ENCODE data around the gene DDX18. TPM values are rescaled to one million over a fixed set of nuclear protein-coding genes. Genes with fewer than 3 reads are reported as not detected.

The DDX18 gene
- total RNA-seq, 2 donors from 2014 or later, result 23.2 to 24.5 TPM

DNA sequence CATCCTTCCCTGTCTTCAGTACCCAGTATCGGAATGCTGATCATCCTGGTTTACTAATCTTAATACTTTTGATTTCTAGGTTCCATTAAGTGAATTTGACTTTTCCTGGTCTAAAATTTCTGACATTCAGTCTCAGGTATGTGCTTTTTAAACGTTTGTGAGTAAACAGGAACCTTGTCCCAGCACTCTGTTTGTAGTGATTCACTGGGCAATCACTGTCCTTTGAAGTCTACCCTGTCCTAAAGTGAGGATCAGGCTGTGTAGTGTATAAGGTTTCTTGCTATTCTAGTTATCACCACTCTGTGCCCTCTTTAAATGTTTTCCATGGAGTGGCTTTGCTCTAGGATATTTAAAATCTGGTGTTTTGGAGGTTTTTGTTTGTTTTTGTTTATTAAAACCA, 14.4 kb downstream of the DDX18 start:
- TF ChIP-seq, protein P1, sequence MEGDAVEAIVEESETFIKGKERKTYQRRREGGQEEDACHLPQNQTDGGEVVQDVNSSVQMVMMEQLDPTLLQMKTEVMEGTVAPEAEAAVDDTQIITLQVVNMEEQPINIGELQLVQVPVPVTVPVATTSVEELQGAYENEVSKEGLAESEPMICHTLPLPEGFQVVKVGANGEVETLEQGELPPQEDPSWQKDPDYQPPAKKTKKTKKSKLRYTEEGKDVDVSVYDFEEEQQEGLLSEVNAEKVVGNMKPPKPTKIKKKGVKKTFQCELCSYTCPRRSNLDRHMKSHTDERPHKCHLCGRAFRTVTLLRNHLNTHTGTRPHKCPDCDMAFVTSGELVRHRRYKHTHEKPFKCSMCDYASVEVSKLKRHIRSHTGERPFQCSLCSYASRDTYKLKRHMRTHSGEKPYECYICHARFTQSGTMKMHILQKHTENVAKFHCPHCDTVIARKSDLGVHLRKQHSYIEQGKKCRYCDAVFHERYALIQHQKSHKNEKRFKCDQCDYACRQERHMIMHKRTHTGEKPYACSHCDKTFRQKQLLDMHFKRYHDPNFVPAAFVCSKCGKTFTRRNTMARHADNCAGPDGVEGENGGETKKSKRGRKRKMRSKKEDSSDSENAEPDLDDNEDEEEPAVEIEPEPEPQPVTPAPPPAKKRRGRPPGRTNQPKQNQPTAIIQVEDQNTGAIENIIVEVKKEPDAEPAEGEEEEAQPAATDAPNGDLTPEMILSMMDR (IDR thresholded peaks at IDR 0.05), result no peak
- Histone ChIP-seq H3K4me3 (no peak overlapping the region), H3K36me3 (peaks cover 91% of the 10 kb centered on the region), H3K27me3 (no peaks in the 10 kb centered on the region), H3K4me1 (no peaks in the 10 kb centered on the region), H3K9me3 (no peaks in the 10 kb centered on the region), H3K27ac (no peak overlapping the region)
- DNase-seq (ENCODE audit: low spot score), result no peak

DNA sequence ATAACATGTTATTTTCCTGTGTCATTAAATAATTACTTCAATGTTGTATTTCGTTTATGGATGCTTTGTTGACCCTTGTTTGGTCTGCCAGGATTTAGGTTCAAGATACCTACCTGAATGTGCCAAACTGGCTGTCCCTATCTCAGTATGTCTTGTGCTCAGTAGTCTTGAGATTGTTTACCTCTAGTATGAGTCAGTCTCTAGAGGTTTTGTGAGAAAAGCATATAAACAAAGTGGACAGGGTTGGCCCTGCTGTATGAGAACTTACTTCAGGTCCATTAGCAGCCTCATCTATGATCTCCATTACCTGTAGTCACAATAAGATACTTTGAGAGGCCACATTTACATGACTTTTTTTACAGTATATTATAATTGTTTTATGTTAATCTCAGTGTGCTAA, 17.8 kb downstream of the DDX18 start:
- Histone ChIP-seq H3K27me3 (no peaks in the 10 kb centered on the region), H3K9me3 (no peaks in the 10 kb centered on the region), H3K4me1 (peaks cover 0 to 10% of the 10 kb centered on the region in 2 donors), H3K27ac (no peak overlapping the region), H3K36me3 (peaks cover 63% of the 10 kb centered on the region), H3K4me3 (no peak overlapping the region)
- DNase-seq (ENCODE audit: low spot score), result no peak
- TF ChIP-seq, protein P1 (IDR thresholded peaks at IDR 0.05), result no peak

GRCh38 chr2:117832905-117833613, 18.6 kb downstream of the DDX18 start:
- no peak for DNase-seq (ENCODE audit: low spot score)
- peaks cover 56% of the 10 kb centered on the region for H3K36me3 ChIP-seq
- TF ChIP-seq, protein P1 (IDR thresholded peaks at IDR 0.05), result no peak

DNA sequence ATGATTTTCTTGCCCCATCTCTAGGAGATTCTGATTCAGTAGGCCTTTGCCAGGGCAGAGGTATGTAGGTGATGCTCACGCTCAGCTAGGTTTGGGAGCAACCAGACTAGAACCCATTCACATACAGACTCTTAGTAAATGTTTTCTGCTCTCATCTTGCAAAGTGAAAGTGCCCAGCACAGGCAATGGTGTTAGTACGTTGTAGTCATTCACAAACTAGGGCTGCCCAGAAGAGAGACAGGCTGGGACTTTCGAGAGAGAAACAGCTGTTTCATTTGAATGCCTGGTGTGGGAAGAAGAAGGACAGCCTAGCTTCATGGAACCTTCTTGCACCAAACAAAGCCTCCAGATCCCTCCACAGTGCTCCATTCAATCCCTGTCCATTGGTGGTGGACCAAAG, 19.4 kb downstream of the DDX18 start:
- peaks cover 0 to 10% of the 10 kb centered on the region in 2 donors for H3K4me1 ChIP-seq
- H3K9me3 ChIP-seq, result no peaks in the 10 kb centered on the region
- H3K36me3 ChIP-seq, result peaks cover 47% of the 10 kb centered on the region
- H3K27ac ChIP-seq, result no peak overlapping the region
- DNase-seq (ENCODE audit: low spot score), result no peak
- H3K4me3 ChIP-seq, result no peak overlapping the region
- TF ChIP-seq, protein P1 (IDR thresholded peaks at IDR 0.05), result no peak
- no peaks in the 10 kb centered on the region for H3K27me3 ChIP-seq

More at GRCh38 chr2:117832905-117833613, 18.6 kb downstream of the DDX18 start:
- H3K4me3 ChIP-seq, result no peak overlapping the region
- peaks cover 0 to 10% of the 10 kb centered on the region in 2 donors for H3K4me1 ChIP-seq
- H3K27ac ChIP-seq, result no peak overlapping the region
- no peaks in the 10 kb centered on the region for H3K9me3 ChIP-seq
- H3K27me3 ChIP-seq, result no peaks in the 10 kb centered on the region

DNA sequence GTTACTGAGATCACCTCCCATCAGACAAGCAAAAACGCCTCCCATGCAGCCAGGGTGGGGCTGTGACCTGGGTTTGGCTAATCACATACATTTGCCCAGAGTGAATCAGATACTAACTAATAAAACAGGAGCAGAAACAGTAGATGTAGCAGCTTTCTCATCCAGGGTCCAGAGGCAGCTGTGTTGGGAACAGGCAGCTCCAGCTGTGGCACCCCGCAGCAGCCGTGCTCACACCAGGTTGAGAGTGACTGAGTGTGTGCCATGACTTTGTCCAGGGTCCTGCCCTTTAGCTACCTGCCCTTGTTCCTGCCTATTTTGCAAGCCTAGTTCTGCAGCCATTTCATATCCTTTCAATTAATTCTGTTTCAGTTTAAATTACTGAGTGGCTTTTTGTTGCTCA, 20.5 kb downstream of the DDX18 start:
- no peak for DNase-seq (ENCODE audit: low spot score)
- no peaks in the 10 kb centered on the region for H3K27me3 ChIP-seq
- no peaks in the 10 kb centered on the region for H3K9me3 ChIP-seq
- no peak overlapping the region for H3K27ac ChIP-seq
- H3K36me3 ChIP-seq, result peaks cover 36% of the 10 kb centered on the region
- no peak overlapping the region for H3K4me3 ChIP-seq
- TF ChIP-seq, protein P1 (IDR thresholded peaks at IDR 0.05), result no peak
- H3K4me1 ChIP-seq, result peaks cover 0 to 10% of the 10 kb centered on the region in 2 donors
